CD4-positive, CD25-positive, alpha-beta regulatory T cell (primary cell): ENCODE results near the gene OSBPL3. TPM values are rescaled to one million over a fixed set of nuclear protein-coding genes. Genes with fewer than 3 reads are reported as not detected.
A peak's percentile ranks its signal among the peaks of the same experiment; 100 is the strongest.

Source experiments
- ATAC-seq, 2 donors: fragments of 150-1000 bp; cut with Tn5 transposase; one replicate each; pipeline ENCODE4 v1.10.0; 2021; ENCODE audit warnings: low read depth in 2 of 2, moderate number of reproducible peaks in 2 of 2, moderate library complexity in 1 of 2
- DNase-seq, 3 donors: peaks; one replicate each; pipeline versions ENCODE4 v3.0.0 to v3.0.0-alpha.2; 2012 to 2022; ENCODE audit warnings: mixed read lengths in 1 of 3
- H3K27ac ChIP-seq: one replicate; pipeline ENCODE4 v1.7.0; 2013; ENCODE audit warnings: mild to moderate bottlenecking, low read length; ENCODE audit not compliant: insufficient read depth, poor library complexity, severe bottlenecking
- H3K27me3 ChIP-seq: one replicate; pipeline ENCODE4 v1.7.0; 2013; ENCODE audit warnings: low read length; ENCODE audit not compliant: control insufficient read depth, insufficient read depth
- H3K36me3 ChIP-seq: one replicate; pipeline ENCODE4 v1.7.0; 2013; ENCODE audit warnings: mild to moderate bottlenecking, low read length, moderate library complexity; ENCODE audit not compliant: control insufficient read depth, insufficient read depth
- H3K4me1 ChIP-seq: 2 replicates; pipeline ENCODE4 v1.7.0; 2013; ENCODE audit warnings: mild to moderate bottlenecking, low read length; ENCODE audit not compliant: insufficient read depth, control insufficient read depth, poor library complexity, severe bottlenecking
- H3K4me3 ChIP-seq: one replicate; pipeline ENCODE4 v1.7.0; 2013; ENCODE audit warnings: low read depth, mild to moderate bottlenecking, low read length, moderate library complexity
- H3K9me3 ChIP-seq, 2 experiments: 1 replicate in 1 of 2; 2 replicates in 1 of 2; pipeline ENCODE4 v1.7.0; 2013; ENCODE audit warnings: low read length in 2 of 2, mild to moderate bottlenecking in 1 of 2, moderate library complexity in 1 of 2; ENCODE audit not compliant: control insufficient read depth in 2 of 2
- H3K27ac Mint-ChIP-seq, 3 donors: one replicate each; pipeline ENCODE4 v1.8.0; 2020 to 2022; ENCODE audit warnings: mild to moderate bottlenecking in 3 of 3, mixed read lengths in 3 of 3, moderate library complexity in 2 of 3
- H3K27me3 Mint-ChIP-seq: one replicate; pipeline ENCODE4 v1.8.0; 2022; ENCODE audit warnings: mild to moderate bottlenecking, mixed read lengths
- H3K36me3 Mint-ChIP-seq: one replicate; pipeline ENCODE4 v1.8.0; 2020; ENCODE audit warnings: mixed read lengths
- H3K4me1 Mint-ChIP-seq, 4 donors: one replicate each; pipeline ENCODE4 v1.8.0; 2020 to 2022; ENCODE audit warnings: mixed read lengths in 4 of 4, mild to moderate bottlenecking in 1 of 4
- H3K4me3 Mint-ChIP-seq, 4 donors: one replicate each; pipeline ENCODE4 v1.8.0; 2020 to 2022; ENCODE audit warnings: mild to moderate bottlenecking in 4 of 4, mixed read lengths in 4 of 4, moderate library complexity in 3 of 4
- H3K9me3 Mint-ChIP-seq, 7 donors: one replicate each; pipeline ENCODE4 v1.8.0; 2020 to 2022; ENCODE audit warnings: mixed read lengths in 7 of 7, mild to moderate bottlenecking in 3 of 7, moderate library complexity in 2 of 7
- polyA plus RNA-seq, 4 donors: library from polyadenylated mRNA; unstranded; fragments of 300-500 nt; fragmentation: Illumina TruSeq; gene quantifications; one replicate each; pipeline ENCODE4 v1.2.3, GENCODE V29; 2021
- total RNA-seq: library from RNA; stranded (reverse); gene quantifications from one replicate; pipeline ENCODE4 v1.2.3, GENCODE V29; 2022

Gene OSBPL3
- total and polyA plus RNA-seq, 5 donors from 2014 or later, result 9.1 to 43.0 (median 14.3) TPM

GRCh38 chr7:24971333-24972165 lies 8.4 kb downstream of the OSBPL3 start:
- Mint-ChIP-seq H3K9me3 (no peaks in the 10 kb centered on the region), H3K27me3 (no peaks in the 10 kb centered on the region), H3K4me3 (peak overlapping the region in 2 of 4 donors; percentile 39 to 64), H3K36me3 (peaks cover 4% of the 10 kb centered on the region), H3K27ac (peak overlapping the region; percentile 6 to 84 (median 12)), H3K4me1 (peaks cover 59 to 76% (median 69%) of the 10 kb centered on the region in 4 donors)
- Histone ChIP-seq H3K27ac (no peak overlapping the region), H3K36me3 (no peaks in the 10 kb centered on the region), H3K27me3 (no peaks in the 10 kb centered on the region), H3K4me3 (peak overlapping the region; percentile 45), H3K9me3 (no peaks in the 10 kb centered on the region), H3K4me1 (peaks cover 44% of the 10 kb centered on the region)
- ATAC-seq (no peak), DNase-seq (no peak)

- ATAC-seq, result no peak
- Histone ChIP-seq H3K4me3 (no peak overlapping the region), H3K36me3 (no peaks in the 10 kb centered on the region), H3K27ac (no peak overlapping the region), H3K4me1 (peaks cover 44% of the 10 kb centered on the region), H3K27me3 (no peaks in the 10 kb centered on the region), H3K9me3 (no peaks in the 10 kb centered on the region)
- Mint-ChIP-seq H3K9me3 (no peaks in the 10 kb centered on the region), H3K27me3 (no peaks in the 10 kb centered on the region), H3K4me1 (peaks cover 59 to 76% (median 69%) of the 10 kb centered on the region in 4 donors), H3K36me3 (peaks cover 4% of the 10 kb centered on the region), H3K4me3 (no peak overlapping the region), H3K27ac (no peak overlapping the region)
- DNase-seq, result no peak
These were observed 9.3 kb downstream of the OSBPL3 start for GRCh38 chr7:24970676-24971075.

DNA sequence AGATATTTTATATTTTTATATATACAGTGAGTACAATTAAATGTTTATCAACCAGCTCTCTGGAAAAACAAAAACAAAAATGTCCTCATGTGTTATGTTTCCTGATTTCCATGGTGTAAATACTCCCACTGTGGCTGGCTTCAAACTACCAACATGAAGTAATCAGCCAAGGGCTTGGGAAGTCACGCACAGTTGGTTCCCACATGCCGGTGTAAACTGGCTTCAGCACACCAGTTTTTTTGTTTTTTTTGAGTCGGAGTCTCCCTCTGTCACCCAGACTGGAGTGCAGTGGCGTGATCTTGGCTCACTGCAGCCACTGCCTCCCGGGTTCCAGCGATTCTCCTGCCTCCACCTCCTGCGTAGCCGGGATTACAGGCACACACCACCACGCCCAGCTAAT lies 11.8 kb downstream of the OSBPL3 start:
- Histone ChIP-seq H3K4me3 (no peak overlapping the region), H3K27ac (no peak overlapping the region), H3K27me3 (no peaks in the 10 kb centered on the region), H3K9me3 (no peaks in the 10 kb centered on the region), H3K36me3 (no peaks in the 10 kb centered on the region), H3K4me1 (peaks cover 50% of the 10 kb centered on the region)
- H3K27ac Mint-ChIP-seq, result peak overlapping the region in 2 of 3 donors; percentile 63 to 70
- no peak for ATAC-seq
- DNase-seq, result no peak
- peaks cover 58 to 77% (median 72%) of the 10 kb centered on the region in 4 donors for H3K4me1 Mint-ChIP-seq
- no peaks in the 10 kb centered on the region for H3K9me3 Mint-ChIP-seq
- no peaks in the 10 kb centered on the region for H3K27me3 Mint-ChIP-seq
- H3K36me3 Mint-ChIP-seq, result no peaks in the 10 kb centered on the region
- H3K4me3 Mint-ChIP-seq, result no peak overlapping the region

- Histone ChIP-seq H3K27ac (peak overlapping the region; percentile 39), H3K4me3 (no peak overlapping the region), H3K9me3 (no peaks in the 10 kb centered on the region), H3K27me3 (no peaks in the 10 kb centered on the region), H3K36me3 (no peaks in the 10 kb centered on the region), H3K4me1 (peaks cover 53% of the 10 kb centered on the region)
- peaks cover 54 to 76% (median 72%) of the 10 kb centered on the region in 4 donors for H3K4me1 Mint-ChIP-seq
- DNase-seq (no peak), ATAC-seq (no peak)
- no peaks in the 10 kb centered on the region for H3K9me3 Mint-ChIP-seq
- H3K36me3 Mint-ChIP-seq, result no peaks in the 10 kb centered on the region
- H3K27me3 Mint-ChIP-seq, result no peaks in the 10 kb centered on the region
- H3K27ac Mint-ChIP-seq, result peak overlapping the region; percentile 55 to 84 (median 81)
- H3K4me3 Mint-ChIP-seq, result peak overlapping the region in 2 of 4 donors; percentile 6 to 8
These were observed 12.3 kb downstream of the OSBPL3 start for GRCh38 chr7:24967696-24968095.

DNA sequence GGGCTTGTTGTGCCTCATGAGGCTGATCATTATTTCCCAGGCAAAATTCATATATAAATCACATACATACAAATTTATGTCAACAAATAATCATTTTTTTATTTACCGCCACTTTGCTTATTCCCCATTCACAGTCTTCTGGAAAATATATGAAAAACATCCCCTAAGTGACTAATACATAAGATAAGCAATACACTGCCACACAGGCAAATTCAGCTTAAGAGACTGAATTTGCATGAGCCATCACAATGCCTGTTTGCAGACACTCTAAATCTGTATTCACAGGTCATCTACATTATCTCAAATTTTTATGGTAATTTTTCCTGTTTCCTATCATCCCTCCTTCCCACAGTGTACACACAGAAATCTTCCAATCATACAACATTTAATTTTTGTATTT lies 13.2 kb downstream of the OSBPL3 start:
- H3K4me1 Mint-ChIP-seq, result peaks cover 47 to 73% (median 67%) of the 10 kb centered on the region in 4 donors
- H3K27ac ChIP-seq, result no peak overlapping the region
- no peaks in the 10 kb centered on the region for H3K36me3 Mint-ChIP-seq
- peak overlapping the region; percentile 58 for H3K4me3 ChIP-seq
- no peaks in the 10 kb centered on the region for H3K36me3 ChIP-seq
- peak overlapping the region; percentile 55 to 84 (median 81) for H3K27ac Mint-ChIP-seq
- H3K4me3 Mint-ChIP-seq, result peak overlapping the region in 2 of 4 donors; percentile 3 to 8
- H3K9me3 ChIP-seq, result no peaks in the 10 kb centered on the region
- no peaks in the 10 kb centered on the region for H3K27me3 ChIP-seq
- H3K27me3 Mint-ChIP-seq, result no peaks in the 10 kb centered on the region
- ATAC-seq (no peak), DNase-seq (no peak)
- no peaks in the 10 kb centered on the region for H3K9me3 Mint-ChIP-seq
- H3K4me1 ChIP-seq, result peaks cover 48% of the 10 kb centered on the region

DNA sequence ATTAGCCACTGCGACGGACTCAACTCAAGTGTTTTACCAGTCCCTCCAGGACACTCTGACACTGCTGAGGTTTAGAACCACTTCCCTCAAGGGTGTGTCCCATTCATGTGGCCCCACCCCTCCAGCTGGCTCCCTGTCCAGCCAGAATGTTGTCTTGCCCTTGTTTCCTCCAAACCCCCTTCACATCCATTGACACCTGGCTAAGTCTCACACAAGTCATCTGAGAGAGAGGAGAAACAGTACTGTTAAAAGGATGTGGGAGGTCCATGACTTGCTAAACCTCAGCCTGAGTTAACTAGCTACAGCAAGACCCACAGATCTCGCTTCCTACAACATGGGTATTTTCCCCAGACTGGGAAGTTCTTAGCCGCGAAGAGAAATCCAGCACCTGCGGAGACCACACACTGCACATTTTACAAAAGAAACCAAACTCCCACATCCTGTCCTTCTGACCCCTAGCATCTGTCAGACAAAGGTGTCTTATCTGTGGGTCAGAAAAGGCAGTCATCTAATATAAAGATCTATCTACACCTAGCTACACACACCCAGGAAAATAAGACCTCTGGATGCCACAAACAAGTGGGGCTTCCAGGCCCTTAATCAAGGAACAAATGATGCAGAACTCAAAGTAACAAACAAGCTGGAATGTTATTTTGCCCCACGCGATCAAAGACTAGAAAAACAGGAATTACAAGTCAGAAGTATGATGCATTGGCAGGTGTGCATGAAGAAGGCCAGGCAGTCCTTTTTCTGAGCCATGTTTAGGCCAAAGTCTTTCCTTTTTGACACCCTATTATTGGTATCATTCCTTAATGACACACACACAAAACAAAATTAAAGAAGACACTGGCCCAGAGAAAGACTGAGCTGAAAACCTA lies 13.9 kb downstream of the OSBPL3 start:
- Histone ChIP-seq H3K9me3 (no peaks in the 10 kb centered on the region), H3K4me1 (peaks cover 42% of the 10 kb centered on the region), H3K4me3 (peak overlapping the region; percentile 58), H3K27me3 (no peaks in the 10 kb centered on the region), H3K36me3 (no peaks in the 10 kb centered on the region), H3K27ac (peak overlapping the region; percentile 62)
- peak overlapping the region; percentile 3 to 59 (median 36) for H3K4me3 Mint-ChIP-seq
- no peaks in the 10 kb centered on the region for H3K27me3 Mint-ChIP-seq
- peak; percentile 63 to 74 for ATAC-seq
- H3K4me1 Mint-ChIP-seq, result peaks cover 40 to 72% (median 64%) of the 10 kb centered on the region in 4 donors
- no peaks in the 10 kb centered on the region for H3K36me3 Mint-ChIP-seq
- H3K27ac Mint-ChIP-seq, result peak overlapping the region; percentile 76 to 86 (median 81)
- H3K9me3 Mint-ChIP-seq, result peaks cover 0 to 1% (median 0%) of the 10 kb centered on the region in 7 donors
- DNase-seq, result peak in 1 of 3 donors; percentile 78

- Histone ChIP-seq H3K9me3 (no peaks in the 10 kb centered on the region), H3K4me1 (peaks cover 49% of the 10 kb centered on the region), H3K27ac (no peak overlapping the region), H3K4me3 (no peak overlapping the region), H3K27me3 (no peaks in the 10 kb centered on the region), H3K36me3 (no peaks in the 10 kb centered on the region)
- Mint-ChIP-seq H3K27me3 (no peaks in the 10 kb centered on the region), H3K4me1 (peaks cover 40 to 78% (median 67%) of the 10 kb centered on the region in 4 donors), H3K36me3 (no peaks in the 10 kb centered on the region), H3K27ac (peak overlapping the region in 2 of 3 donors; percentile 2 to 29), H3K9me3 (peaks cover 0 to 4% (median 0%) of the 10 kb centered on the region in 7 donors), H3K4me3 (no peak overlapping the region)
- DNase-seq (no peak), ATAC-seq (no peak)
These were observed 15.8 kb downstream of the OSBPL3 start for GRCh38 chr7:24964191-24964590.
